Lower lobe of right lung (tissue), 2 donors: ENCODE data around the gene SLC24A3. TPM values are rescaled to one million over a fixed set of nuclear protein-coding genes. Genes with fewer than 3 reads are reported as not detected.
A peak's percentile ranks its signal among the peaks of the same experiment; 100 is the strongest.

Experiments
- ATAC-seq, 2 donors: fragments of 200-7000 bp; cut with Tn5 transposase; one replicate each; pipeline ENCODE4 v1.9.1; 2020 to 2022; ENCODE audit warnings: mild to moderate bottlenecking in 2 of 2, moderate library complexity in 2 of 2
- DNase-seq: peaks from one replicate; pipeline ENCODE4 v3.0.0-alpha.2; 2020
- H3K27ac ChIP-seq: fragments of 200-600 bp; one replicate; pipeline ENCODE4 v1.8.0; 2022
- H3K27me3 ChIP-seq: fragments of 200-600 bp; one replicate; pipeline ENCODE4 v1.8.0; 2022; ENCODE audit warnings: low read depth
- H3K36me3 ChIP-seq: fragments of 200-600 bp; one replicate; pipeline ENCODE4 v1.8.0; 2022; ENCODE audit warnings: mild to moderate bottlenecking
- H3K4me1 ChIP-seq: fragments of 200-600 bp; one replicate; pipeline ENCODE4 v1.8.0; 2022
- H3K4me3 ChIP-seq: fragments of 200-600 bp; one replicate; pipeline ENCODE4 v1.8.0; 2022; ENCODE audit warnings: mild to moderate bottlenecking
- H3K9me3 ChIP-seq: fragments of 200-600 bp; one replicate; pipeline ENCODE4 v1.8.0; 2022
- CTCF ChIP-seq: fragments of 200-600 bp; IDR thresholded peaks from one replicate; pipeline ENCODE4 v1.8.0; 2022; ENCODE audit warnings: antibody characterized with exemption, mild to moderate bottlenecking
- intact Hi-C: fragments of 100-400 bp; cut with DNase I; formaldehyde crosslinking; loops from one replicate; pipeline ENCODE4 v1.11.0; 2022
- long read RNA-seq: library from polyadenylated mRNA; unstranded; transcript quantifications from one replicate; pipeline ENCODE4 v2.0.0, GENCODE V29; 2021
- total RNA-seq: library from RNA; stranded (reverse); fragmentation: NEBNext Ultra II Directional; extraction: Animal tissue kit (Norgen Biotek cat#: 25700); gene quantifications from one replicate; pipeline ENCODE4 v1.2.1, GENCODE V29; 2021
- donor health status: DM: no; HTN: yes; CAD: no; lungs with severe emphysema.

SLC24A3 gene
- 7.9 TPM for total RNA-seq
- long read RNA-seq, partial matches to known transcripts = 3 of 16 reads
- long read RNA-seq, other reads (novel, unspliced or antisense) = 13 of 16 reads

DNA sequence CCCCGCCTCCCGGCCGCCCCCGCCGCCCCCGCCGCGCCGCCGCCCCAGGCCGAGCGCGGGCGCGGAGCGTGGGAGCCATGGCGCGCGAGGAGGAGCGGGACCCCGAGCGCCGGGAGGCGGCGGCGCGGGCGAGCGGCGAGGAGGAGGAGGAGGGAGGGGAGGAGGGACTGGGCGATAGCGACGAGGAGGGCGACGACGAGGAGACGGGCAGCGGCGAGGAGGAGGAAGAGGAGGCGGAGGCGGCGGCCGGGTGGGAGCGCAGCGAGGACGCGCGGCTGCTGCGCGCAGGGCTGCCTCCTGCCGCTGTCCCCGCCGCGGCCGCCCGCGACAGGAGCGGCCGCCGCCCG lies at the start of gene SLC24A3:
TSS of gene SLC24A3 (plus strand) at position 174 of the 347 bp plus-strand sequence.
- H3K4me1 ChIP-seq = peaks cover 23% of the 10 kb centered on the region
- peak within 1 kb of the TSS; percentile 60 for H3K27ac ChIP-seq
- intact Hi-C loops = no loop called here
- ATAC-seq = no peak
- H3K4me3 ChIP-seq = peak within 1 kb of the TSS; percentile 63
- DNase-seq = peak; percentile 55
- TF ChIP-seq CTCF = no peak
- no peaks in the 10 kb centered on the region for H3K36me3 ChIP-seq
- no peaks in the 10 kb centered on the region for H3K9me3 ChIP-seq
- H3K27me3 ChIP-seq = peaks cover 12% of the 10 kb centered on the region

DNA sequence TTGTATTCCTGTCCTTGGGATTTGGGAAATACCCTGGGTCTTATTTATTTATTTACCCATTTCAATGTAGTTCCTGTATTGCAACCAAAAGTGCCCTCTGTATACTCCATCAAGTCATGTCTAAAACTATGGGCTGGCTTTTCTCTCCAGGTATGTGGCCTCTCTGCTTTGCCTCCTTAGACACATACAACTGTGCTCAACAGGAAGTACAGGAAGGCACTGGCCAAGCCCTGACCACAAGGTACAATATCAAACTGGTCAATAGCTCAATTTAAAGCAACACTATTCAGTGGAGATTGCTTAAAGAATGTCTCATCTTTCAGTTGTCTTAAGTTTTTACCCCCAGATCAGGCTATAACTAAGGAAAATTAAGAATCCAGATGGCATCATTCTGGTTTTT lies 42.3 kb upstream of the SLC24A3 start:
- no peaks in the 10 kb centered on the region for H3K36me3 ChIP-seq
- no peak for DNase-seq

GRCh38 chr20:19172637-19173036 lies 39.8 kb upstream of the SLC24A3 start:
- Histone ChIP-seq H3K4me3 (no peak overlapping the region), H3K27me3 (no peaks in the 10 kb centered on the region), H3K27ac (no peak overlapping the region), H3K36me3 (no peaks in the 10 kb centered on the region), H3K9me3 (peaks cover 1% of the 10 kb centered on the region), H3K4me1 (no peaks in the 10 kb centered on the region)
- DNase-seq (no peak), ATAC-seq (no peak)
- no peak for TF ChIP-seq CTCF
- intact Hi-C loops = no loop called here

More for the DNA sequence above, 42.3 kb upstream of the SLC24A3 start:
- intact Hi-C loops = no loop called here
- ATAC-seq = no peak
- H3K4me3 ChIP-seq = no peak overlapping the region
- no peak overlapping the region for H3K27ac ChIP-seq
- H3K9me3 ChIP-seq = peaks cover 8% of the 10 kb centered on the region
- no peaks in the 10 kb centered on the region for H3K4me1 ChIP-seq
- no peak for TF ChIP-seq CTCF
- no peaks in the 10 kb centered on the region for H3K27me3 ChIP-seq

DNA sequence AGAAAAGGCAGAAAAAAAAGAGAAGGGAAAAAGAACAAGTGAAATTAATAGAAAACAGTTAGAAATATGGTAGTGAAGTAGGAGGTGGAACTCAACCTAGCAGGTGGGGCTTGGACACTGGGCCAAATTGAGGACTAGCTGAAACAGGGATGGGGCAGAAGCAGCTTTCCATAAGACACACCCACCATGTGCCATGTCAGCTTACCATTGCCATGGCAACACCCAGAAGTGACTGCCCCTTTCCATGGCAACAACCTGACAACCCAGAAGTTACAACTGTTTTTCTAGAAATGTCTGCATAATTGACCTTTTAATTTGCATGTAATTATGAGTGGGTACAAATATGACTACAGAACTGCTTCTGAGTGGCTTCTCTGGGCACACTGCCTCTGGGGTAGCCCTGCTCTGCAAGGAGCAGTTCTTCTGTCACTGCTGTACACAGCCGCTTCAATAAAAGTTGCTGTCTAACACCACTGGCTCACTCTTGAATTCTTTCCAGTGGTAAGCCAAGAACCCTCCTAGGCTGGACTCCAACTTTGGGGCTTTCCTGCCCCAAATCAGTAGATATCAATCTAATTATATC lies 35.9 kb upstream of the SLC24A3 start:
- no peaks in the 10 kb centered on the region for H3K4me1 ChIP-seq
- DNase-seq (no peak), ATAC-seq (no peak)
- H3K27ac ChIP-seq = no peak overlapping the region
- no peak for TF ChIP-seq CTCF
- H3K4me3 ChIP-seq = no peak overlapping the region
- H3K36me3 ChIP-seq = no peaks in the 10 kb centered on the region
- no peaks in the 10 kb centered on the region for H3K27me3 ChIP-seq
- no peaks in the 10 kb centered on the region for H3K9me3 ChIP-seq
- intact Hi-C loops = no loop called here

GRCh38 chr20:19181552-19181951 lies 30.9 kb upstream of the SLC24A3 start:
- H3K4me3 ChIP-seq = no peak overlapping the region
- no peaks in the 10 kb centered on the region for H3K4me1 ChIP-seq
- intact Hi-C loops = no loop called here

More at GRCh38 chr20:19181552-19181951, 30.9 kb upstream of the SLC24A3 start:
- no peak overlapping the region for H3K27ac ChIP-seq
- no peak for DNase-seq
- no peaks in the 10 kb centered on the region for H3K36me3 ChIP-seq
- no peaks in the 10 kb centered on the region for H3K9me3 ChIP-seq
- no peaks in the 10 kb centered on the region for H3K27me3 ChIP-seq
- no peak for TF ChIP-seq CTCF
- ATAC-seq = no peak
